ENCODE data around the gene SOX3. TPM values are rescaled to one million over a fixed set of nuclear protein-coding genes. Genes with fewer than 3 reads are reported as not detected.

SOX3 gene
- total and polyA plus RNA-seq, 2 donors (not counting 3 experiments of a cell fraction or from before 2014, with no cell fraction given): not detected

DNA sequence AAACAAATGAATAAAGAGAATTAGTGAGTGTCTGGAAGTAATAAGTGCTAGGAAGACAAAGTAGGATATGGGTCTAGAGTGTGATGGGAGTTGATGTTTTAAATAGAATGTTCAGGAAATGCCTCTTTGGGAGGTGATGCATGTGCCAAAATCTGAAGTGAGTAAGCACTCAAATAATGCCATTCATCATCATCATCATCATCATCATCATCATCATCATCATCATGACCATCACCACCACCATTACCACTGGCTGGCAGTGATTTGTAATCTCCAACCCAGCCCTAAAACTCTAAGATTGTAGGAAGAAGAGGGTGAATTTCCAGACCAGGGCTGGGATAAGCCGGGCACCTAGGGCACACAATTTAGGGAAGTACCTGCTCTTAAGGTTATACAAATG, 9.7 kb upstream of the SOX3 start:
- no peaks in the 10 kb centered on the region for H3K79me2 ChIP-seq (ENCODE audit: control insufficient read depth, insufficient read depth, low read length)
- no peaks in the 10 kb centered on the region for H4K20me1 ChIP-seq (replicated peaks; ENCODE audit: control insufficient read depth, extremely low read depth, insufficient read depth, low read length)
- no peak overlapping the region for H3K9ac ChIP-seq (replicated peaks; ENCODE audit: extremely low read depth, insufficient read depth, low read length)
- H3K27me3 ChIP-seq (ENCODE audit: control insufficient read depth in 2 of 2, insufficient read depth in 2 of 2, low read length in 2 of 2): peaks cover 12 to 15% of the 10 kb centered on the region in 2 experiments
- no peak overlapping the region for H3K4me3 ChIP-seq (replicated peaks in 1 of 3; ENCODE audit: insufficient read depth in 1 of 3, low read depth in 1 of 3, low read length in 3 of 3)
- H3K4me2 ChIP-seq (ENCODE audit: insufficient read depth, low read length): no peak overlapping the region
- H2AFZ ChIP-seq (ENCODE audit: low read depth, low read length): no peak overlapping the region
- no peak for TF ChIP-seq JUN (IDR thresholded peaks at IDR 0.05; ENCODE audit: borderline replicate concordance, insufficient read depth, insufficient read length, low read depth)
- no peak for TF ChIP-seq EZH2 (IDR thresholded peaks at IDR 0.05; ENCODE audit: borderline replicate concordance, low read depth, low read length, severe bottlenecking)
- TF ChIP-seq GATA2 (IDR thresholded peaks at IDR 0.05; ENCODE audit: insufficient read depth, insufficient read length, low read depth, low read length): no peak
- TF ChIP-seq MYC (IDR thresholded peaks at IDR 0.05; ENCODE audit: low read depth, low read length): no peak
- CTCF ChIA-PET: no interaction called here
- H3K9me3 ChIP-seq (replicated peaks; ENCODE audit: control insufficient read depth, insufficient read depth, low read length): no peaks in the 10 kb centered on the region
- H3K36me3 ChIP-seq (ENCODE audit: control insufficient read depth in 2 of 2, extremely low read depth in 1 of 2, insufficient read depth in 2 of 2, low read length in 2 of 2): no peaks in the 10 kb centered on the region
- POLR2A ChIA-PET: no interaction called here
- no peak for DNase-seq (ENCODE audit: low read depth, low spot score)
- no peaks in the 10 kb centered on the region for H3K4me1 ChIP-seq (ENCODE audit: control insufficient read depth, extremely low read depth, insufficient read depth, low read length)
- H3K27ac ChIP-seq (ENCODE audit: insufficient read depth, low read depth, low read length): no peak overlapping the region
- no peaks in the 10 kb centered on the region for H3K9me1 ChIP-seq (replicated peaks; ENCODE audit: control insufficient read depth, extremely low read depth, insufficient read depth, low read length)
- FAIRE-seq: no peak
- dilution Hi-C loops (cut with MboI; ENCODE audit: extremely low pct_ligation_motif_present, low sequenced_read_pairs): no loop called here
- BruUV-seq (replicated peaks): no TSS peak
- intact Hi-C loops (cut with micrococcal nuclease): no loop called here

DNA sequence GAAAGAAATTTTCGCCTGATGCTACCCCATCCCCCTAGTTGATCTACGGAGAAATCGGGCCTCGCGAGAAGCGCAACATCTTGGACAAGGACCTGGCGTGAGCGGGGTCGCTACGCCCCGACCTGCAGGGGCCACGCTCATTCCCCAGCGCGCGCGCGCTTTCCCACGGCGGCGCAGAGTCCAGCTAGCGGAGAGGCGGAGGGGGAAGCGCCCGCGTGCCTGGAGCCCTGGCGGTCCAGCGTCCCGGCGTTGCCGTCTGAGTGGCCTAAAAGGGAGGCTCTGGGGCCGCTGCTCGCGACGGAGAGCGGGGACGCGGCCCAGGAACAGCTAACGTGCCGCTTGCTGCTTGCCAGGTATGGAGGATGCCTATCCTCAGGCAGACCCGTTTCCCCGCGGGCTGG, 6.0 kb upstream of the SOX3 start:
- Histone ChIP-seq H2AFZ (ENCODE audit: low read depth, low read length) (no peak overlapping the region), H3K4me1 (ENCODE audit: control insufficient read depth, extremely low read depth, insufficient read depth, low read length) (no peaks in the 10 kb centered on the region), H3K9me1 (replicated peaks; ENCODE audit: control insufficient read depth, extremely low read depth, insufficient read depth, low read length) (no peaks in the 10 kb centered on the region), H3K9me3 (replicated peaks; ENCODE audit: control insufficient read depth, insufficient read depth, low read length) (no peaks in the 10 kb centered on the region), H3K79me2 (ENCODE audit: control insufficient read depth, insufficient read depth, low read length) (no peaks in the 10 kb centered on the region), H3K4me2 (ENCODE audit: insufficient read depth, low read length) (no peak overlapping the region), H3K36me3 (ENCODE audit: control insufficient read depth in 2 of 2, extremely low read depth in 1 of 2, insufficient read depth in 2 of 2, low read length in 2 of 2) (no peaks in the 10 kb centered on the region), H3K27ac (ENCODE audit: insufficient read depth, low read depth, low read length) (no peak overlapping the region), H3K9ac (replicated peaks; ENCODE audit: extremely low read depth, insufficient read depth, low read length) (no peak overlapping the region), H4K20me1 (replicated peaks; ENCODE audit: control insufficient read depth, extremely low read depth, insufficient read depth, low read length) (no peaks in the 10 kb centered on the region), H3K27me3 (ENCODE audit: control insufficient read depth in 2 of 2, insufficient read depth in 2 of 2, low read length in 2 of 2) (peaks cover 28 to 36% of the 10 kb centered on the region in 2 experiments), H3K4me3 (replicated peaks in 1 of 3; ENCODE audit: insufficient read depth in 1 of 3, low read depth in 1 of 3, low read length in 3 of 3) (no peak overlapping the region)
- POLR2A ChIA-PET: no interaction called here
- no peak for TF ChIP-seq EZH2 (IDR thresholded peaks at IDR 0.05; ENCODE audit: borderline replicate concordance, low read depth, low read length, severe bottlenecking)
- no peak for TF ChIP-seq JUN (IDR thresholded peaks at IDR 0.05; ENCODE audit: borderline replicate concordance, insufficient read depth, insufficient read length, low read depth)
- no peak for TF ChIP-seq POLR2AphosphoS5 (IDR thresholded peaks at IDR 0.05; ENCODE audit: insufficient read depth, low read depth, low read length)
- TF ChIP-seq, protein P1, sequence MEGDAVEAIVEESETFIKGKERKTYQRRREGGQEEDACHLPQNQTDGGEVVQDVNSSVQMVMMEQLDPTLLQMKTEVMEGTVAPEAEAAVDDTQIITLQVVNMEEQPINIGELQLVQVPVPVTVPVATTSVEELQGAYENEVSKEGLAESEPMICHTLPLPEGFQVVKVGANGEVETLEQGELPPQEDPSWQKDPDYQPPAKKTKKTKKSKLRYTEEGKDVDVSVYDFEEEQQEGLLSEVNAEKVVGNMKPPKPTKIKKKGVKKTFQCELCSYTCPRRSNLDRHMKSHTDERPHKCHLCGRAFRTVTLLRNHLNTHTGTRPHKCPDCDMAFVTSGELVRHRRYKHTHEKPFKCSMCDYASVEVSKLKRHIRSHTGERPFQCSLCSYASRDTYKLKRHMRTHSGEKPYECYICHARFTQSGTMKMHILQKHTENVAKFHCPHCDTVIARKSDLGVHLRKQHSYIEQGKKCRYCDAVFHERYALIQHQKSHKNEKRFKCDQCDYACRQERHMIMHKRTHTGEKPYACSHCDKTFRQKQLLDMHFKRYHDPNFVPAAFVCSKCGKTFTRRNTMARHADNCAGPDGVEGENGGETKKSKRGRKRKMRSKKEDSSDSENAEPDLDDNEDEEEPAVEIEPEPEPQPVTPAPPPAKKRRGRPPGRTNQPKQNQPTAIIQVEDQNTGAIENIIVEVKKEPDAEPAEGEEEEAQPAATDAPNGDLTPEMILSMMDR (IDR thresholded peaks at IDR 0.05; ENCODE audit: extremely low read depth in 1 of 2, insufficient read depth in 1 of 2, low read depth in 1 of 2, low read length in 2 of 2): no peak
- TF ChIP-seq POLR2A (IDR thresholded peaks at IDR 0.05; ENCODE audit: low read depth, low read length): no peak
- TF ChIP-seq MYC (IDR thresholded peaks at IDR 0.05; ENCODE audit: low read depth, low read length): no peak
- TF ChIP-seq FOS (IDR thresholded peaks at IDR 0.05; ENCODE audit: borderline replicate concordance, insufficient read depth, low read length): no peak
- intact Hi-C loops (cut with micrococcal nuclease) (no loop called here), dilution Hi-C loops (cut with MboI; ENCODE audit: extremely low pct_ligation_motif_present, low sequenced_read_pairs) (no loop called here)
- CTCF ChIA-PET: no interaction called here
- no TSS peak for BruUV-seq (replicated peaks)
- DNase-seq (ENCODE audit: low read depth, low spot score): no peak
- FAIRE-seq: no peak
